Hepatocyte (in vitro differentiated cells): ENCODE data around the gene IP6K3.

Source experiments
- EZH2phosphoT487 ChIP-seq: fragments of 200-600 bp; sonication (generic); IDR thresholded peaks from one replicate; pipeline ENCODE4 v1.6.1; 2018; ENCODE audit warnings: antibody characterized with exemption, mild to moderate bottlenecking, low read depth, moderate library complexity; ENCODE audit not compliant: unreplicated experiment, severe bottlenecking
- TF ChIP-seq, protein P1 (sequence below): fragments of 200-600 bp; sonication (generic); IDR thresholded peaks from 2 replicates; pipeline ENCODE4 v1.5.1; 2016; ENCODE audit warnings: antibody characterized with exemption, mild to moderate bottlenecking; ENCODE audit not compliant: poor library complexity

DNA sequence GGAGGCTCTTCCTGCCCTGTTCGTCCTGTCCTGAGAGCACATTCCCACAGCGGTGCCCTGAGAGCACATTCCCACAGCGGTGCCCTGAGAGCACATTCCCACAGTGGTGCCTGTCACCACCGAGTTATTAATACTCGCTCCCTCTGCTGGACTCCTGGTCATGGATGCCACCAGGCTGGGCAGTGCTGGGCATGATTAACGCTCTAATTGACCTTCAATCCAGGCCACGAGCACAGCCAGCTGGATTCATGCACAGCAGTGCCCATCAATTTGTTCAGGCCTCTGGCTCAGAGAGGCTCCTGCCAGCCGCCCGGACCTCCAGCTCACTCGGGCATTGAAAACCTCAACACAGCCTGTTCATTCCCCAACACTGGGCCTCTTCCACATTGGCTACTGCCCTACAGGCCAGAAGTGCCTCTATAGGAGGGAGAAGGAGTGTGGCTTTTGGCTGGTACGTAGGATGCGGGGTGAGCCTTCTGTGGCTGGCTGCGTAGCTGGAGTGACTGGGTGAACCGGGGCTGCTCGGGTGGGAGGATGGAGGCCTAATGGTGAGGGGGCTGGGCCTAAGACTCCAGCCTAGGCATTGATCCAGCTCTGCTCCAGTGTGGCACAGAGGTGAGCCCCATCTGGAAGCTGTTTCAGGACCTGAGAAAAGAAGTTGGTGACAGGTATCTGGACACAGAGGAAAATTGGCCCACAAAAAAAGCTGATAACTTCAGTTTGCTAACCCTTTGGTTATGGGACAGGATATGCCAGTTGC is 9.3 kb downstream of the IP6K3 start:
- TF ChIP-seq, protein P1, sequence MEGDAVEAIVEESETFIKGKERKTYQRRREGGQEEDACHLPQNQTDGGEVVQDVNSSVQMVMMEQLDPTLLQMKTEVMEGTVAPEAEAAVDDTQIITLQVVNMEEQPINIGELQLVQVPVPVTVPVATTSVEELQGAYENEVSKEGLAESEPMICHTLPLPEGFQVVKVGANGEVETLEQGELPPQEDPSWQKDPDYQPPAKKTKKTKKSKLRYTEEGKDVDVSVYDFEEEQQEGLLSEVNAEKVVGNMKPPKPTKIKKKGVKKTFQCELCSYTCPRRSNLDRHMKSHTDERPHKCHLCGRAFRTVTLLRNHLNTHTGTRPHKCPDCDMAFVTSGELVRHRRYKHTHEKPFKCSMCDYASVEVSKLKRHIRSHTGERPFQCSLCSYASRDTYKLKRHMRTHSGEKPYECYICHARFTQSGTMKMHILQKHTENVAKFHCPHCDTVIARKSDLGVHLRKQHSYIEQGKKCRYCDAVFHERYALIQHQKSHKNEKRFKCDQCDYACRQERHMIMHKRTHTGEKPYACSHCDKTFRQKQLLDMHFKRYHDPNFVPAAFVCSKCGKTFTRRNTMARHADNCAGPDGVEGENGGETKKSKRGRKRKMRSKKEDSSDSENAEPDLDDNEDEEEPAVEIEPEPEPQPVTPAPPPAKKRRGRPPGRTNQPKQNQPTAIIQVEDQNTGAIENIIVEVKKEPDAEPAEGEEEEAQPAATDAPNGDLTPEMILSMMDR, result no peak
- TF ChIP-seq EZH2phosphoT487, result no peak
